SK-N-SH treated with all-trans-retinoic acid at 6 μM for 48 hours (cell line): ENCODE results near the gene HS3ST4.

Experiments
- CREB5 ChIP-seq: fragments of 250-450 bp; sonication (Bioruptor Pico); IDR thresholded peaks from 2 replicates; pipeline ENCODE4 v1.5.1; 2020; ENCODE audit warnings: low read depth, mild to moderate bottlenecking, moderate library complexity
- GLIS3 ChIP-seq: fragments of 250-450 bp; sonication (Bioruptor Pico); IDR thresholded peaks from 2 replicates; pipeline ENCODE4 v1.5.0; 2020; ENCODE audit warnings: mild to moderate bottlenecking, moderate library complexity
- PATZ1 ChIP-seq: fragments of 250-450 bp; sonication (Bioruptor Pico); IDR thresholded peaks from 2 replicates; pipeline ENCODE4 v1.8.0; 2020; ENCODE audit warnings: mild to moderate bottlenecking, moderate library complexity, borderline replicate concordance
- PPARA ChIP-seq: fragments of 250-450 bp; sonication (Bioruptor Pico); IDR thresholded peaks from 2 replicates; pipeline ENCODE4 v1.5.0; 2020; ENCODE audit warnings: mild to moderate bottlenecking, borderline replicate concordance
- TCF4 ChIP-seq: fragments of 250-450 bp; sonication (Bioruptor Pico); IDR thresholded peaks from 2 replicates; pipeline ENCODE4 v1.8.0; 2021; ENCODE audit warnings: mild to moderate bottlenecking, moderate library complexity, borderline replicate concordance
- ZC3H10 ChIP-seq: fragments of 250-450 bp; sonication (Bioruptor Pico); IDR thresholded peaks from 2 replicates; pipeline ENCODE4 v1.5.1; 2021; ENCODE audit warnings: mild to moderate bottlenecking, moderate library complexity

GRCh38 chr16:26134588-26134987 lies 442.8 kb downstream of the HS3ST4 start:
- TF ChIP-seq PATZ1 (CRISPR knock-in tag) (no peak), TCF4 (CRISPR knock-in tag) (no peak), ZC3H10 (no peak), CREB5 (no peak), GLIS3 (no peak), PPARA (CRISPR knock-in tag) (no peak)
